IMR-90 (cell line): ENCODE measurements around the gene FAM98B. TPM values are rescaled to one million over a fixed set of nuclear protein-coding genes. Genes with fewer than 3 reads are reported as not detected.

Experiments
- ATAC-seq: fragments of 200-7000 bp; cut with Tn5 transposase; 2 replicates; pipeline ENCODE4 v1.9.1; 2020; ENCODE audit warnings: low read depth, mild to moderate bottlenecking, moderate library complexity
- BruUV-seq: library from RNA; stranded (reverse); fragments of 400-500 nt; replicated peaks from 2 replicates; lab custom pipeline; 2021; lab: Mats Ljungman, UMichigan
- CTCF ChIA-PET: fragments of 300-600 bp; formaldehyde crosslinking; extraction: SDS; loops from one replicate; lab custom pipeline; 2021; ENCODE audit warnings: antibody characterized with exemption; lab: Yijun Ruan, JAX
- POLR2A ChIA-PET: fragments of 300-600 bp; sonication (Branson Sonifier 250); formaldehyde crosslinking; loops from one replicate; lab custom pipeline; 2022; ENCODE audit warnings: antibody characterized with exemption; ENCODE audit not compliant: unreplicated experiment; lab: Charles Lee
- DNase-seq: peaks from one replicate; pipeline ENCODE4 v3.0.0; 2013
- H2AFZ ChIP-seq: replicated peaks from 2 replicates; pipeline ENCODE3; 2013; ENCODE audit warnings: low read length, mild to moderate bottlenecking; ENCODE audit not compliant: poor library complexity
- H2AK5ac ChIP-seq: 2 replicates; pipeline ENCODE4 v1.6.1; 2013; ENCODE audit warnings: low read depth, low read length, inconsistent platforms
- H2AK9ac ChIP-seq: replicated peaks from 2 replicates; pipeline ENCODE3; 2013; ENCODE audit warnings: mild to moderate bottlenecking, low read depth, low read length, moderate library complexity; ENCODE audit not compliant: poor library complexity
- H2BK120ac ChIP-seq: 2 replicates; pipeline ENCODE4 v1.6.1; 2013; ENCODE audit warnings: low read depth, low read length, inconsistent platforms
- H2BK15ac ChIP-seq: 3 replicates; pipeline ENCODE4 v1.6.1; 2013; ENCODE audit warnings: low read depth, low read length, inconsistent platforms
- H2BK20ac ChIP-seq: 2 replicates; pipeline ENCODE4 v1.6.1; 2013; ENCODE audit warnings: low read depth, mild to moderate bottlenecking, inconsistent platforms, low read length, moderate library complexity
- H2BK5ac ChIP-seq: 2 replicates; pipeline ENCODE4 v1.6.1; 2013; ENCODE audit warnings: mild to moderate bottlenecking, low read depth, low read length, inconsistent platforms; ENCODE audit not compliant: poor library complexity, severe bottlenecking
- H3K14ac ChIP-seq: replicated peaks from 2 replicates; pipeline ENCODE4 v1.6.1; 2013; ENCODE audit warnings: low read depth, low read length, inconsistent platforms
- H3K18ac ChIP-seq: 2 replicates; pipeline ENCODE4 v1.6.1; 2013; ENCODE audit warnings: low read depth, low read length, control low read depth
- H3K23ac ChIP-seq: 2 replicates; pipeline ENCODE4 v1.6.1; 2013; ENCODE audit warnings: low read depth, low read length, inconsistent platforms
- H3K27ac ChIP-seq: 2 replicates; pipeline ENCODE4 v1.5.1; 2013; ENCODE audit warnings: mild to moderate bottlenecking, control low read depth, low read length; ENCODE audit not compliant: insufficient read depth
- H3K27me3 ChIP-seq: 2 replicates; pipeline ENCODE4 v1.6.1; 2013; ENCODE audit warnings: low read length; ENCODE audit not compliant: control insufficient read depth, insufficient read depth
- H3K36me3 ChIP-seq: 2 replicates; pipeline ENCODE4 v1.6.1; 2013; ENCODE audit warnings: low read length, mixed read lengths; ENCODE audit not compliant: control insufficient read depth, insufficient read depth
- H3K4ac ChIP-seq: 2 replicates; pipeline ENCODE4 v1.6.1; 2013; ENCODE audit warnings: low read depth, low read length, inconsistent platforms
- H3K4me1 ChIP-seq: 2 replicates; pipeline ENCODE4 v1.6.1; 2013; ENCODE audit warnings: low read length, mixed read lengths; ENCODE audit not compliant: control insufficient read depth, insufficient read depth
- H3K4me2 ChIP-seq: 2 replicates; pipeline ENCODE4 v1.6.1; 2013; ENCODE audit warnings: low read depth, mild to moderate bottlenecking, control low read depth, low read length, moderate library complexity
- H3K4me3 ChIP-seq: 2 replicates; pipeline ENCODE4 v1.5.1; 2013; ENCODE audit warnings: low read depth, mild to moderate bottlenecking, control low read depth, low read length, moderate library complexity; ENCODE audit not compliant: insufficient read depth
- H3K56ac ChIP-seq: 2 replicates; pipeline ENCODE4 v1.6.1; 2013; ENCODE audit warnings: low read length, inconsistent platforms; ENCODE audit not compliant: insufficient read depth; ENCODE audit errors: extremely low read depth
- H3K79me1 ChIP-seq, 2 experiments: 2 replicates each; pipeline ENCODE4 v1.6.1; 2013; ENCODE audit warnings: low read length in 2 of 2, inconsistent platforms in 1 of 2, low read depth in 1 of 2
- H3K9ac ChIP-seq: 2 replicates; pipeline ENCODE4 v1.6.1; 2013; ENCODE audit warnings: low read depth, low read length, control low read depth
- H3K9me1 ChIP-seq: 2 replicates; pipeline ENCODE4 v1.6.1; 2013; ENCODE audit warnings: low read length, inconsistent platforms; ENCODE audit not compliant: insufficient read depth
- H3K9me3 ChIP-seq: 2 replicates; pipeline ENCODE4 v1.6.1; 2013; ENCODE audit warnings: low read length; ENCODE audit not compliant: control insufficient read depth, insufficient read depth
- H4K20me1 ChIP-seq: 2 replicates; pipeline ENCODE4 v1.6.1; 2013; ENCODE audit warnings: low read length, inconsistent platforms; ENCODE audit not compliant: insufficient read depth
- H4K5ac ChIP-seq: 2 replicates; pipeline ENCODE4 v1.6.1; 2013; ENCODE audit warnings: mild to moderate bottlenecking, low read depth, low read length, control low read depth
- H4K8ac ChIP-seq, 2 experiments: 2 replicates each; pipeline ENCODE4 v1.6.1; 2013; ENCODE audit warnings: low read depth in 2 of 2, low read length in 2 of 2, control low read depth in 1 of 2, inconsistent platforms in 1 of 2
- H4K91ac ChIP-seq: 2 replicates; pipeline ENCODE4 v1.6.1; 2013; ENCODE audit warnings: low read depth, low read length, inconsistent platforms; ENCODE audit not compliant: insufficient read depth
- CEBPB ChIP-seq: IDR thresholded peaks from 2 replicates; pipeline ENCODE4 v1.6.1; 2012; ENCODE audit warnings: low read depth, low read length, improper control_type of control experiment
- CTCF ChIP-seq: conservative IDR thresholded peaks from 2 replicates; pipeline ENCODE4 v1.5.1; 2012; ENCODE audit warnings: mild to moderate bottlenecking, low read depth, low read length, improper control_type of control experiment
- ELK1 ChIP-seq: fragments of 150-350 bp; IDR thresholded peaks from 2 replicates; pipeline ENCODE4 v1.6.1; 2016; ENCODE audit warnings: low read depth, mild to moderate bottlenecking, low read length, moderate library complexity, borderline replicate concordance
- MAZ ChIP-seq: IDR thresholded peaks from 2 replicates; pipeline ENCODE4 v1.6.1; 2012; ENCODE audit warnings: low read depth, mild to moderate bottlenecking, low read length, improper control_type of control experiment, moderate library complexity, borderline replicate concordance
- MXI1 ChIP-seq: IDR thresholded peaks from 2 replicates; pipeline ENCODE4 v1.6.1; 2012; ENCODE audit warnings: low read depth, mild to moderate bottlenecking, low read length, moderate library complexity, borderline replicate concordance
- POLR2A ChIP-seq: IDR thresholded peaks from 2 replicates; pipeline ENCODE4 v1.6.1; 2012; ENCODE audit warnings: mild to moderate bottlenecking, low read depth, low read length
- RAD21 ChIP-seq: IDR thresholded peaks from 2 replicates; pipeline ENCODE4 v1.6.1; 2012; ENCODE audit warnings: low read length, improper control_type of control experiment
- RCOR1 ChIP-seq: IDR thresholded peaks from 2 replicates; pipeline ENCODE4 v1.6.1; 2012; ENCODE audit warnings: mild to moderate bottlenecking, low read length, improper control_type of control experiment; ENCODE audit not compliant: insufficient replicate concordance
- SMC3 ChIP-seq: fragments of 150-350 bp; IDR thresholded peaks from 2 replicates; pipeline ENCODE4 v1.6.1; 2016; ENCODE audit warnings: low read depth, mild to moderate bottlenecking, antibody characterized with exemption, low read length, moderate library complexity
- USF2 ChIP-seq: fragments of 150-350 bp; IDR thresholded peaks from 2 replicates; pipeline ENCODE4 v1.6.1; 2017; ENCODE audit warnings: mild to moderate bottlenecking, antibody characterized with exemption, low read length, low read depth
- WGBS, 2 experiments: methylation state at CpG; one replicate each; pipeline versions ENCODE4 v1.1.5 to v1.1.7; 2013; ENCODE audit warnings: missing lambda C conversion rate in 2 of 2; ENCODE audit not compliant: insufficient read length in 1 of 2; ENCODE audit errors: extremely low coverage in 2 of 2; 5-methylcytosine and 5-hydroxymethylcytosine counted together
- dilution Hi-C: fragments of 300-500 bp; cut with HindIII; formaldehyde crosslinking; loops from one replicate; pipeline ENCODE4 v1.14.3; 2018; ENCODE audit warnings: low sequenced_read_pairs; ENCODE audit not compliant: unreplicated experiment
- in situ Hi-C: fragments of 300-500 bp; cut with MboI; formaldehyde crosslinking; loops from 3 replicates; pipeline ENCODE4 v1.14.3; 2019; ENCODE audit warnings: low sequenced_read_pairs, inconsistent platforms, mixed read lengths
- intact Hi-C: fragments of 100-400 bp; cut with micrococcal nuclease; formaldehyde crosslinking; loops from 2 replicates; pipeline ENCODE4 v1.10.0; 2022
- polyA plus RNA-seq, 3 experiments: library from polyadenylated mRNA; depleted of rRNA; stranded (reverse); fragments of >200 nt; gene quantifications; 2 replicates each; pipeline ENCODE4 v1.2.3, GENCODE V29; 2012; ENCODE audit warnings: low replicate concordance in 1 of 3
- total RNA-seq: library from RNA; depleted of rRNA; stranded (reverse); fragments of >200 nt; gene quantifications from 2 replicates; pipeline ENCODE4 v1.2.3, GENCODE V29; 2012

Gene FAM98B
- total and polyA plus RNA-seq, 2 of the 4 experiments (the other 2 are of a cell fraction) = 2.7 to 12.2 TPM

GRCh38 chr15:38406436-38406835 lies 47.5 kb upstream of the FAM98B start:
- no peak overlapping the region for H2BK5ac ChIP-seq
- dilution Hi-C loops (no loop called here), intact Hi-C loops (no loop called here), in situ Hi-C loops (no loop called here)
- peak overlapping the region; percentile 9 for H2AFZ ChIP-seq
- H4K91ac ChIP-seq = no peak overlapping the region
- no peak overlapping the region for H3K4ac ChIP-seq
- H4K20me1 ChIP-seq = no peaks in the 10 kb centered on the region
- H2AK9ac ChIP-seq = no peak overlapping the region
- no peak overlapping the region for H2BK20ac ChIP-seq
- no peak overlapping the region for H3K14ac ChIP-seq
- BruUV-seq = no TSS peak
- DNase-seq (peak; percentile 58), ATAC-seq (peak; percentile 29)
- H3K4me1 ChIP-seq = no peaks in the 10 kb centered on the region; the same call in 1 of the 2 replicates
- WGBS, 2 experiments = 10% methylated on average over 2 of the region's 7 CpGs; no CpG with 5 or more reads in 1 of the 2 experiments
- no peak overlapping the region for H2BK120ac ChIP-seq
- POLR2A ChIA-PET = no interaction called here
- H2AK5ac ChIP-seq = no peak overlapping the region
- peak overlapping the region in 1 of 2 experiments; percentile 17; a peak in 1 of 4 replicates for H4K8ac ChIP-seq
- no peaks in the 10 kb centered on the region for H3K9me3 ChIP-seq
- H3K18ac ChIP-seq = no peak overlapping the region
- no peaks in the 10 kb centered on the region for H3K36me3 ChIP-seq
- CTCF ChIA-PET = no interaction called here
- no peaks in the 10 kb centered on the region; the same call in none of the 2 replicates for H3K27me3 ChIP-seq
- H3K9ac ChIP-seq = no peak overlapping the region
- peak overlapping the region; percentile 23; the same call in 1 of the 2 replicates for H3K4me2 ChIP-seq
- H3K27ac ChIP-seq = no peak overlapping the region
- no peak overlapping the region for H2BK15ac ChIP-seq
- TF ChIP-seq SMC3 (no peak), ELK1 (no peak), USF2 (no peak), CTCF (no peak), RCOR1 (no peak), POLR2A (no peak), MAZ (no peak), MXI1 (no peak), RAD21 (no peak), CEBPB (no peak)
- no peak overlapping the region for H3K56ac ChIP-seq
- H3K23ac ChIP-seq = no peak overlapping the region; the same call in 1 of the 2 replicates
- H4K5ac ChIP-seq = no peak overlapping the region
- peaks cover 3% of the 10 kb centered on the region; the same call in 1 of the 2 replicates for H3K9me1 ChIP-seq
- no peak overlapping the region for H3K4me3 ChIP-seq
- no peaks in the 10 kb centered on the region for H3K79me1 ChIP-seq
